Measurements from ENCODE around the gene EIF4A3.

The EIF4A3 gene

GRCh38 chr17:80147035-80147822 is at the start of gene EIF4A3:
TSS of gene EIF4A3 (minus strand) at chr17:80147128. CDS start at chr17:80146961, 167 bp downstream.
- peak; percentile 96 for DNase-seq (ENCODE audit: low spot score)

DNA sequence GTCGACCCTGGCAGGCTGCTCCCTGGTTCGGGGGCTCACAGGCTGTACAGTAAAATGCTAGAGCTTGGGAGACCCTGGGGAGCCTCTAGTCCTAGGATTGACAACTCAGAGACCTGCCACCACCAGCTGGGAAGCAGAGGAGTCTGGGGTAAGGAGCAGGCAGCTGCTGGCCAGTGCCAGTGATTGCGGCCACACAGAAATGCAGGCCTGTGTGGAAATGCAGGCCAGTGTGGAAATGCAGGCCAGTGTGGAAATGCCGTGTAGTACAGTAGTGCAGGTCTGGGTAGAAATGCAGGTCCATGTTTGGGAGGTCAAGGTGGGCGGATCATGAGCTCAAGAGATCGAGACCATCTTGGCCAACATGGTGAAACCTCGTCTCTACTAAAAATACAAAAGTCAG is 49.7 kb upstream of the EIF4A3 start:
- DNase-seq (ENCODE audit: low spot score): no peak

DNA sequence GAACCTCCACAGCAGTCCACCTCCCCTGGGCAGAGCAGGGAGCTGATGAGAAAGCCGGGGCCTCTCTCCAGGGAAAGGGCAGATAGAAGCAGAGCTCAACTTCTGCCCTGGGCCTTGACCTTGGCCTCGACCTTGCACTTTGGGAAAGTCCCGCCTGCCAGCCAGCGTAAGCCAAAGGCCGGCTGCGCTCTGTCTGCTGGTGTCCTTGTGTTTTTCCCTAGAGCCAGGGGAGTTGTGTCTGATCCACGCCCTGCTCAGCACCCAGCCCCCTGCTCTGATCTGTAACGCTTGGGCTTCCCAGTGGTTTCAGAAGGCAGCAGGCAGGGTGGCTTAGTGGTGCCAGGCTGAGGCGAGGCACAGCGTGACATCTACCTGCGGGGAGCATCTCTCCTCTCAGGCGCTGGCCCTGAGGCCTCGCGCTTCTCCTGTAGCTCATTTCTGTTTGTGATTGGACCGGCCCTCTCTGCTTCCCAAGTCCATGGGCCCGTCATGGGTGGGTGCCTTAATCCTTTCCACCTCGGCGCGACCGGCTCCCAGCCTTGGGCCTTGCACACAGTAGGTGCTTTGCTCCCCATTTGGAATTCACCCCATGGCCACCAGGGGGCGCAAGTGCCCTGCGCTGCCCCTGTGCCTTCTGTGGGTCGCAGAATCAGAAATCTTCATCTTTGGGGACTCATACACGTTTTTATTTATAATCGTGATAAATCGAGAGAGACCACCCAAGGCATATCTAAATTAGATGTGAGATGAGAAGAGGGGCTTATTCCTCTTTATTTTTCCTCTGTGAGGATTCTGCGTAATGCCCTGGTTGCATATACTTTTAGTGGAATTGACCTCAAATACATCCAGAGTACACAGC is 49.0 kb upstream of the EIF4A3 start:
- no peak for DNase-seq (ENCODE audit: low spot score)

DNA sequence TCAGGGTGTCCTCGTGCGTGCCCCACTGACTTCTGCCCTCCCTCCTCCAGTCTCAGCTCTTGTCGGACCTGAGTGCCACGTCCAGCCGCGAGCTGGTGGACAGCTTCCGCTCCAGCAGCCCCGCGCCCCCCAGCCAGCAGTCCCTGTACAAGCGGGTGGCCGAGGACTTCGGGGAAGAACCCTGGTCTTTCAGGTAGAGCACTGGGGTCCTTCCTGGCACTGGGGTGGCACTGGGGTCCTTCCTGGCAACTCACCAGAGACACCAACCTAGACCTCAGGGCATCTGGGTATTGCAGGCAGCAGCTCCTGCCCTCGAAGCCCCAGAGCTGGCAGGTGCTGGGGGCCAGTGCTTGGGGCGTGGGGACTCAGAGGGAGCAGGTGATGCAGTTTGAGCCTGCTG is 48.2 kb upstream of the EIF4A3 start:
- DNase-seq (ENCODE audit: low spot score): no peak

GRCh38 chr17:80191865-80192661 is 45.1 kb upstream of the EIF4A3 start:
- DNase-seq (ENCODE audit: low spot score): no peak

GRCh38 chr17:80191192-80191591 is 44.3 kb upstream of the EIF4A3 start:
- no peak for DNase-seq (ENCODE audit: low spot score)

DNA sequence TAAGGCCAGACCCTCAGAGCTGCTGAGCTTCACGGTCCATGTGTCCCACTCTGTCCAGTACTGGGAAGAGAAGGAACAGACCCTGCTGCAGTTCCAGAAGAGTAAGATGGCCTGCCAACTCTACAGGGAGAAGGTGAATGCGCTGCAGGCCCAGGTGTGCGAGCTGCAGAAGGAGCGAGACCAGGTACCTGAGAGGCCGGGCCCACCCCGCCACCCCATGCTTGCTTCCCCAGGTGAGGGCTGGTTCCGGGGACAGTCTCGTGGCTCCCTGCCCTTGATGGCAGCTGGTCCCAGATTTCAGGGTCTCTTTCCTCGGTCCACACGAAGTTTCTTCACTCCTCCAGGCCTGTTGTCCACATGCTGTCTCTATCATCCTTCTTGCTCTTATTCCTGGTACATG is 43.8 kb upstream of the EIF4A3 start:
- no peak for DNase-seq (ENCODE audit: low spot score)

GRCh38 chr17:80189611-80190010 is 42.7 kb upstream of the EIF4A3 start:
- DNase-seq (ENCODE audit: low spot score): no peak

GRCh38 chr17:80187515-80187941 is 40.6 kb upstream of the EIF4A3 start:
- DNase-seq (ENCODE audit: low spot score): no peak

- DNase-seq (ENCODE audit: low spot score): no peak
Observed at GRCh38 chr17:80187090-80187489, 40.2 kb upstream of the EIF4A3 start.

DNA sequence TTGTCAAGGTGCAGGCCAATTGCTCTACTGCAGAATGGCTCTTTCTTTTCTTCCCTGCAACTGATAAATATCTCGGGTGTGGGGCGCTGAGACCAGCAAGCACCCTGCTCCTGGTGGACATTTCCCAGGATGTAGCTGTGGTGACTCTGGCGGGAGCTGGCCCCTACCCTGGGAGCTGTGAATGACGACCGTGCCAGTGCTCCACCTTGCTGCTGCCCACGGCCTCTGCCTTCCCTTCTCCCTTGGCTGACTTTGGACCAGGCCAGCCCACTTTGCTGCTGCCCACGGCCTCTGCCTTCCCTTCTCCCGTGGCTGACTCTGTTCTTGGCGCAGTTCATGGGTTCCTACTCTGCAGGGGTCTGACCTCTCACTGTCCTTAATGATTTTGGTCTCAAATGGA is 39.0 kb upstream of the EIF4A3 start:
- no peak for DNase-seq (ENCODE audit: low spot score)

- no peak for DNase-seq (ENCODE audit: low spot score)
Observed at GRCh38 chr17:80184423-80184714, 37.4 kb upstream of the EIF4A3 start.

DNA sequence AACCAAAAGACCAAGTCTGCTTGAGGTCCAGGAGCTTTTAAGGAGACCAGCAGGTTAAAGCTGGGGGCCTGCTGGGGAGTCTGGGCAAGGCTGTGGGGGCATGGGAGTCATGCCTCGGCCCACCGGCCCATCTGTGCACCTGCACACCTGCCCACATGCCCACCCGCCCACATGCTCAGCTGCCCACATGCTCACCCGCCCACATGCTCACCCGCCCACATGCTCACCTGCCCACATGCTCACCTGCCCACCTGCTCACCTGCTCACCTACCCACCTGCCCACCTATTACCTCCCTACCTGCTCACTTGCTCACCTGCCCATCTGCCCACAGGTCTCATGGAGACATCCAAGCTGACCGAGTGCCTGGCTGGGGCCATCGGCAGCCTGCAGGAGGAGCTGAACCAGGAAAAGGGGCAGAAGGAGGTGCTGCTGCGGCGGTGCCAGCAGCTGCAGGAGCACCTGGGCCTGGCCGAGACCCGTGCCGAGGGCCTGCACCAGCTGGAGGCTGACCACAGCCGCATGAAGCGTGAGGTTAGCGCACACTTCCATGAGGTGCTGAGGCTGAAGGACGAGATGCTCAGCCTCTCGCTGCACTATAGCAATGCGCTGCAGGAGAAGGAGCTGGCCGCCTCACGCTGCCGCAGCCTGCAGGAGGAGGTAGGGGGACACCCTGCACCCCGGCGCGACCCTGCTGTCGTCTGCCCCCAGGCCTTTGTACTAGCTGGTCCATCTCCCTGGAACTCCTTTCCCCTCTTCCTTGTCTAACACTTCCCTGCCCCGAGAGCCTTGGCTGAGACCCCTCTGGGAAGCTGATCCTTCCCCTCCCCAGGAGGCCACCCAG is 36.9 kb upstream of the EIF4A3 start:
- no peak for DNase-seq (ENCODE audit: low spot score)

DNA sequence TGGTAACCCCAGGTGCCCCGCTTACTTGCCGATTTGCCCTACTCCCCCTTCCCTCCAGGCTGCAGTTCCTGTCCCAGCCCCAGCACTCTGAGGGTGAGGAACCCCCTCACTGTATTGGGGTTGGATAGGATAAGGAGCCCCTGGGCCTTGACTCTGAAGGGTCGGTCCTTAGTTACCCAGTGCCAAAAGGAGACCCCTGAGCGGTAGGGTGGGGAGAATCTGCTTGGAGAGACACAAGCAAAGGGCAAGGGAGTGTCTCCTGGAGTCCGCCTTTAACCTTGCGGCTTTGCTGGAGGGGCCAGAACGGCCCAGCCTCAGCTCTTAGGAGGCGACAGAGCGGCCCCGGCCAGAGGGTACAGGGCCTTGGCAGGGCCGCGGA is 35.9 kb upstream of the EIF4A3 start:
- no peak for DNase-seq (ENCODE audit: low spot score)

- no peak for DNase-seq (ENCODE audit: low spot score)
Observed at GRCh38 chr17:80182118-80182844, 35.4 kb upstream of the EIF4A3 start.

DNA sequence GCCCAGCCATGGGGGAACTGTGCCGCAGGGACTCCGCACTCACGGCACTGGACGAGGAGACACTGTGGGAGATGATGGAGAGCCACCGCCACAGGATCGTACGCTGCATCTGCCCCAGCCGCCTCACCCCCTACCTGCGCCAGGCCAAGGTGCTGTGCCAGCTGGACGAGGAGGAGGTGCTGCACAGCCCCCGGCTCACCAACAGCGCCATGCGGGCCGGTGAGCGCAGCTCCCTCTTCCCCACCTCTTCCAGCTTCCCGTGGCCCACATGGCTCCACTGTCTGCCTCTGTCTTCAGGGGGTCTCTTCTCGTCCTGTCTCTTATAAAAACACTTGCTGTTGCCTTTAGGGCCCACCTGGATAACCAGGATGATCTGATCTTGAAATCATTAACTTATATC is 34.5 kb upstream of the EIF4A3 start:
- DNase-seq (ENCODE audit: low spot score): no peak

GRCh38 chr17:80180192-80180591 is 33.3 kb upstream of the EIF4A3 start:
- DNase-seq (ENCODE audit: low spot score): no peak

DNA sequence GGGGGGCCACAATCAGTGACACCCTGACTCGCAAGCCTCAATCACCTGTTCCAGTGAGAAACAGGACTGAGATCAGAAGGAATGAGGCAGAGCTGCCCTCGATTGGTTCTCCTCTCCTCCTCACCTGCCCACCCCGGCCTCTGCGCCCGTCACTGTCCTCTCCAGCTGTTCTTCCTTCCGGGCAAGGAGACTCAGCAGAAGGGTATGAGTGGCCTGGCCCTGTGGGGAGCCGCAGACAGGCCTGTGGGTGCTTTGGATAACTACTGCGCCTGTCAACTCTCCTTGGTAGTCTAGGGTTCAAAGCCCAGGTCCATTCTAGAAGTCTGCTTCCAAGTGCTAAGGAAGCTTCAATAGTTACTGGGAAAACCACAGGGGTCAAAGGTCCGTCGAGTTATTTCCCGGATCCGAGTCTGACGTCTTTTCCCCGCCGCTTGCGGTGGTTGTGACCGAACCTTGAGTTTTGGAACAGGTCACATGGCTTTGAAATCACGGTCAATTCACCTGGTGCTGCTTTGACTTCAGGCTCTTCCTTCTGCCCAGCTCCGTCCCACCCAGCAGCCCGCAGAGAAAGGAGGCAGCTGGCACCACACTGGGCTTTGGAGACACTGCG is 31.2 kb upstream of the EIF4A3 start:
- DNase-seq (ENCODE audit: low spot score): no peak

GRCh38 chr17:80176757-80177156 is 29.8 kb upstream of the EIF4A3 start:
- DNase-seq (ENCODE audit: low spot score): no peak

DNA sequence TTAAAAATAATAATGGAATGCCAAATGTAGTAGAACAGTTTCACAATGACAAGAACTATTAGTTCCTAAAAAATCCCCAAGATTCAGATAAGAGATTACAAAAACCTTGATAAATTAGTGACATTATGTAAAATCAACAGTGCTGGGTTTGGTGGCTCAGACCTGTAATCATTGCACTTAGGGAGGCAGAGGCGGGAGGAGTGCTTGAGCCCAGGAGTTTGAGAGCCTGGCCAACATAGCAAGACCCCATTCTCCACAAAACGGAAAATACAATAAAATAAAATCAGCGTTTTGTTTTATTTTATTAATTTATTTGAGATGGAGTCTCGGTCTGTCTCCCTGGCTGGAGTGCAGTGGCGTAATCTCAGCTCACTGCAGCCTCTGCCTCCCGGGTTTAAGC is 27.0 kb upstream of the EIF4A3 start:
- DNase-seq (ENCODE audit: low spot score): no peak

DNA sequence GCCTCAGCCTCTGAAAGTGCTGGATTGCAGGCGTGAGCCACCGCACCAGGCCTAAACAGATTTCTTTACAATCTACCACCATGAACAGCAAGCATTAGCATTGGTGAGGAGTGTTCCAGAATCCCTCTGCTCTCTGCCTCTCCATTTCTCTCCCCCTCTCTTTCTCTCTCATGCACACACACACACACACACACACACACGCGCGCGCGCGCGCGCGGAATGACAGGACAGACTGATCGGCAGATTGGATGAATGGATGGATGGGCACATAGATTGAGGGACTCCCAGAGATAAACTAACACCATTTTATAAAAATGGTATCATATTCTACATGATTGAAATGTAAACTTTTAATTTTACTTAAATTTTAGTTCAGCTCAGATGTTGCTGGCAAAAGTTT is 26.2 kb upstream of the EIF4A3 start:
- no peak for DNase-seq (ENCODE audit: low spot score)

Measured in left forelimb (tissue), 1 donor.